ENCODE measurements around the gene NLRP13.

The NLRP13 gene

DNA sequence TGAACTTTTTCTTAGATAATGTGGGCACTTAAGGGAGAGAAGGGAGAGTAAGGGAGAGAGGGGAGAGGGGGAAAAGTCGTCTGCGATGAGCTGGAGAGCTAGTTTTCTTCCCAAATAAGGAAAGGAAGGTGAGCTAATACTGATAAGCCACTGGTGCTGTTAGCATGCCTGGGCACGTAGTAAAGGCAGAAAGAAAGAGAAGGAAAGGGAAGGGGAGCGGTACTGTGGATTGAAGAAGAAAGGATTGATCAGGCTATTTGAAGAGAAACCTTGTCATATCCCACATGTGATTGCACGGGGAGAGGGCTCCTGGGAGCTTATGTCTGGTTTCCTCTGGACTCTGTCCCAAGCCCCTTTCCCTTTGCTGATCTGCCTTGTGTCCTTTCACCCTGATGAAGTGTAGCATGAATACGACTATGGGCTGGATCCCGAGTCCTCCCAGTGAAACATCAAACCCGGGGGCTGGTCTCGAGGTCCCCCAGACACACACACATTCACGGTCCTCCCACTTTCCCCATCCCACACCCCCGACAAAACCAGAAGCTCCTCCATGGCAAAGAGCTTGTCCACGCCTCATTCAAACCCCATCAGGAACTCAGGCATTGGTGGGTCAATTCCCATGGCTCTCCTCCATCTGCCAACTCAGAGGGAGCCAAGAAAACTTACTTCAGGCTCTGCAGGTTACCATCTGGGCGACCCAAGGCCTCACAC is 30.6 kb downstream of the NLRP13 start:
- DNase-seq, result no peak

DNA sequence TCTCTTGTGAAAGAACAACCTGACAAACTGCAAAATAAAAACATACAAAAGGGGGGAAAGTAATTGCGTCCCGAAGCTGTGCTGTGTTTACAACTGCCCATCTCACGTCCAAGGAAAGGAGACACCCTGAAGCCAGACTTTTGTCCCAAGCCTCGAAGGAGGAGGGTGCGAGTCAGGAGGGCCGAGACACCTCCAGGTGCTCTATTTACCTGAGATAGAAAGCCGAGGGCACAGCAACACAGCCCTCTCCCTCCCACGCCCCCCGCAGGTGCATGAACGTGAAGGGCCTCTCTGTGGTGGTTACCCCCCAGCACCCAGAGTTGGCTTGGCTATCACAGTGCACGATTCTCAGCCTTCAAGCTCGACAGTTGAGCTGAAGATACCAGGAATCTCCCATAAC is 33.2 kb downstream of the NLRP13 start:
- no peak for DNase-seq

DNA sequence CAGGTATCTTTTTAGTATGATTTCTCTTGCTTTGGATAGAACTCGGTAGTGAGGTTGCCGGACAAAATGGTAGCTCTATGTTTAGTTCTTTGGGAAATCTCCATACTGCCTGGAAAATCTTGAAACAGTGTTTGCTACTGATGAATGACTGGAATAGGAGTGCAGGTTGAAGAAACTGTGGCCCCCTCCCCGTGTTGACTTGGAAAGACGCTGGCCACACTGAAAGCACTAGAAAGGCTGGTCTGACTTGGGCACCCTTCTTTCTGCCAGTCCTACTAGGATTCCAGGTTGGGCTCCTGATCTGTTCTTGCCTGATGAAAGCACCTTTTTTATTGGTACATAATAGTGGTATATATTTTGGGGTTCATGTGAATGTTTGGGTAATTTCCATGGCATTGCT is 49.5 kb downstream of the NLRP13 start:
- no peak for DNase-seq

DNA sequence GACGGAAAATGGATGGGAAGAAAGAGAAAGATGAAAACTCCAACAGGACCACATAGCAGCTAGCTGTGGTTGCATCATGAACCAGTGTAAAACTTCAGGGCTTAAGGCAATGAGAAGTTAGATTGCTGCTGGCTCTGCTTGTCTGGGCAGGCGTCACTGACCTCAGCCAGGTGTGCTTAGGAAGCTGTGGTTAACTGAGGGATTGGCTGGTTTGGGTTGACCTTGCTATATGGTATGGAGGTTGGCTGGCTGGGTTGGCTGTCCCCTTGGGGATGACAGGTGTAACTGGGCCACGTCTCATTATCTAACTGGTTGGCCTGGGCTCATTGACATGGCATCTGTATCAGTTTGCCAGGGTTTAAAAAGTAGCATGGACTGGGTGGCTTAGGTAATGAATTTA is 54.9 kb downstream of the NLRP13 start:
- no peak for DNase-seq

DNA sequence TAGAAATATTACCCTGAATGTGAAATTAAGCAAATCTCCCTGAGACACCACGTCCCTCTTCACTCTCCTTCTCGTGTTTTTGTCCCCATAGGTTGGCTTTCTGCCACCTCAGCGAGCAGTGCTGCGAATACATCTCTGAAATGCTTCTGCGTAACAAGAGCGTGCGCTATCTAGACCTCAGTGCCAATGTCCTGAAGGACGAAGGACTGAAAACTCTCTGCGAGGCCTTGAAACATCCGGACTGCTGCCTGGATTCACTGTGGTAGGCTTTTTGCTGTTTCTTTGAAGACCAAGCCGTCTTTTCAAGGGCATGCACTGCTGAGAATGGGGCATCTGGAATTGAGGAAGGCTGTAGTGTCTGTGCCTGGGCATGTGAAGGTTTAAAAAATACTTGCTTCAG is 61.4 kb downstream of the NLRP13 start:
- DNase-seq, result no peak

- DNase-seq, result no peak
Measured at GRCh38 chr19:55867101-55867500, 65.0 kb downstream of the NLRP13 start.

DNA sequence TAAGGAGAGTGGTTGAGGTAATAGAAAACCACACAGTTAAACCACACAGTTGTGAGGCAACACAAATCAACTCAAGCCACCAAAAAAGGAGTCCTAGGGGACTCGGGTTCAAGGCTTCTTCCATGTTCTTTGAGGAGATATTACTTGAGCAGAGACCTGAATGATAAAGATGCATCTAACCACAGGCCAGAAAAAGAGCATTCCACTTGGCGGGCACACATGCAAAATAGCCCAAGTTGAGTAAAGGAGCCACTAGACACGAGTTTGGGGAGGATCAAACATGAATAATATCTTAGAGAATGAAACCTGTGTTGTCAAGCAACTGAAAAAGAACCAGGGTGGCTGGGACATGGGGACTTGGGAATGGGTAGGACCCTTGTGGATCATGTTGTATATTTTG is 65.6 kb downstream of the NLRP13 start:
- no peak for DNase-seq

GRCh38 chr19:55858969-55859368 is 73.2 kb downstream of the NLRP13 start:
- no peak for DNase-seq

- no peak for DNase-seq
Measured at GRCh38 chr19:55858401-55858800, 73.7 kb downstream of the NLRP13 start.

GRCh38 chr19:55857974-55858373 is 74.2 kb downstream of the NLRP13 start:
- no peak for DNase-seq

GRCh38 chr19:55857149-55857548 is 75.0 kb downstream of the NLRP13 start:
- no peak for DNase-seq

GRCh38 chr19:55855160-55855559 is 77.0 kb downstream of the NLRP13 start:
- DNase-seq, result no peak
